GM21526 (cell line): ENCODE measurements around the gene NME8.

Experiments used
- ATAC-seq: cut with Tn5 transposase; IDR thresholded peaks from one replicate; pipeline ENCODE4 v1.9.1; 2021; ENCODE audit warnings: moderate library complexity; ENCODE audit not compliant: unreplicated experiment, low FRiP score

Gene NME8

DNA sequence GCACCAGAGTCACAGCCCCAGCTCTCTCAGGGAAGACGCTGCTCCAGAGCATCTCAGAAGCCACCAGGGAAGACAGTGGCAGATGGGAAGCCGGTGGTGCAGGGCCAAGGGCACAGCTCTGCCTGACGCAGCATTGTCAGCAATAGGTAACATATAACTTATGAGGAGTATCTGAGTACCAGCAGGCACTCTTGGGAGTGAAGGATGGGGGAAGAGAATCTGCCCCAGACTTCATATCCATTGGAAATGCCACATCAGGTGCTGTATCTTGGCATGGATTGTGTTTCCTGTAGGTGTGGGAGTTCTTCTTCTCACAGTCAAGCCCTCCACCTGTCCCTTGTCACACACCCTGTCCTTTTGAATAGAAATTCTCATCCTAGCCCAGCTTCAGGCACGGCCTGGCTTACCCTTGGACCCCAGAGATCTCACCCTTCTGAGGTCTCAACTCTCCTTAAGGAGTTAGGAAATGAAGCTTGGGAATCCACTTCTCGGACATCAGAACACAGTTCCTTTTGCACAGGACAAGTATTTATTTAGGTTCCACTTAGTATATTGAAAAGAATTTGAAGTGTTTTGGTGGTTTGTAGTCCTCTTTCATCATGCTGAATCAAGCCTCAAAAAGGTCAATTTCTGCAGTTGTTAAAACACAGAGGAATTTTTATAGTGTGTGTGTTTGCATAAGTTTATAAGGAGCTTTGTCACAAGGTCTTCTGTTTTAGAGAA is 82.0 kb downstream of the NME8 start:
- ATAC-seq, result no peak

DNA sequence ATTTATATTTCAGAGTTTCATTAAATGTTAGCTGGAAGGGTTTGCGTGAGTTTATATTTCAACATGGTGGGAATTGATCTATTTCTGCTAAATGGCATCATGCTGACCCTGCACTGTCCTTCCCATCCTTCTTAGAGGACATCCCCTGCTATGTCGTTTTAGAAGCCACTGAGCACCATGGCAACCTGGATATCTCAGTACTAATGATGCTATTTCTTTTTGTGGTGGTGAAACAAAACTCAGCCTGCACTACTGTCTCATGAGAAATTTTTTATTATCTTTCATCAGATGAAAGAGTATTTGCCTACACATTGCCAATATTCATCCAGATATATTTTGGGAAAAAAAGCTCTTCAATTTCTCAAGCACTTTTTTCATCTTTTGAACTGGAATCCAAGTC is 84.1 kb downstream of the NME8 start:
- no peak for ATAC-seq

- no peak for ATAC-seq
These were observed 84.7 kb downstream of the NME8 start for GRCh38 chr7:37933018-37933566.

GRCh38 chr7:37942934-37943610 is 94.7 kb downstream of the NME8 start:
- no peak for ATAC-seq

GRCh38 chr7:37943905-37944736 is 95.7 kb downstream of the NME8 start:
- no peak for ATAC-seq

DNA sequence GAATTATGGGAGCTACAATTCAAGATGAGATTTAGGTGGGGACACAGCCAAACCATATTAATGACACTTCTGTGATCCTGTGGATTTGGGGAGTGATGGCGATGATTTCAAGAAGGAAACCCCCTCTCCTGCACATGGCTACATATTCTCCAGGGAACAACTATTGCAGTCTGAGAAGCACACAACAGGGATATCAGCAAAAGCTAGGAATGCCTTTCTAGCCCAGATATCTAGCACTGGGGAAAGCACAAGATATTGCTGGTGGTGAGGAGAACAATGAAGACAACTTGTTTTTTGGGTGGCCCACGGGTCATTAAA is 96.3 kb downstream of the NME8 start:
- no peak for ATAC-seq

DNA sequence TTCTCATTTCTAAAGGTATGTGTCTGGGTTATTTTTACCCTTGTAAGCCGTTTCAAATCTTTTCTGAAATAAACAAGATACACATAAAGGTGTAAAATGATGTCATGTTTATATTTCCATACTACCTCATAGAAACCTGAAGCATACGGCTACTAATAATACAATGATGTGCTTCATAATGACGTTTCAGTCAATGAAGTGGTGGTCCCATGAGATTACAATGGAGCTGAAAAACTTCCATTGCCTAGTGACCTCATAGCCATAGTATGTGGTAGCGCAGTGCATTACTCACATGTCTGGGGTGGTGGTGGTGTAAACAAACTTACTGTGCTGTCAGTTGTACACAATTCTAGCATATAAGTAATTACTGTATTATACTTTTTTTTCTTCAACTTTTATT is 96.9 kb downstream of the NME8 start:
- no peak for ATAC-seq

DNA sequence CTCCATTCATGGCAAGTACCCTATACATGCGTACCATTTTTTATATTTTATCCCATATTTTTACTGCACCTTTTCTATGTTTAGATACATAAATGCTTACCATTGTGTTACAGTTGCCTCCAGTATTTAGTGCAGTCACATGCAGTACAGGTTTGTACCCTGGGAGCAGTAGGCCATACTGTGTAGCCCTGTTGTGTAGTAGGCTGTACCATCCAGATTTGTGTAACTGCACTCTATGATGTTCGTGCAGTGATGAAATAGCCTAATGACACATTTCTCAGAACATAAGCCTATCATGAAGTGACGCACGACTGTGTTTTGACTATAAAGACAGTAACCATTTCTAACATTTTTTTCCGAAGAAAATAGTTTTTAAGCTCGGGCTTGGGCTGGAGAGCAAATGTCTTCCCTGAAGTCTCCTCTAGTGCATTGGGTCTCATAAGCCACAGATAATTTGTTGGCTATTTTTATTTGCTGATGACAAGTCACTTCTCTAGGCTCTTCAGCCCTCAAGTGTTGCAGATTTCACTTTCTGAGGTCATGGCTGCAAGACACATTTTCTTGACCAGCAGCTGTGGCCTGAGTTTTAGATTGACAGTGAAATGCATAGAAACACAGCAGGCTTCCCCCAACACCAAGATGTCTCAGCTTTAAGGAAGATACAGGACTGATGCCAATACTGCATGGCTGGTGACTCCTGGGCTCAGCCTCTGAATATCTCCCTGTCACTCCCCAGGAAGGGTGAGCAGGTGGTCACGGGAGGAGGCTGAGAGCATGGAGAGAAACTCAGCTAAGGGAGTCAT is 98.9 kb downstream of the NME8 start:
- ATAC-seq, result no peak

DNA sequence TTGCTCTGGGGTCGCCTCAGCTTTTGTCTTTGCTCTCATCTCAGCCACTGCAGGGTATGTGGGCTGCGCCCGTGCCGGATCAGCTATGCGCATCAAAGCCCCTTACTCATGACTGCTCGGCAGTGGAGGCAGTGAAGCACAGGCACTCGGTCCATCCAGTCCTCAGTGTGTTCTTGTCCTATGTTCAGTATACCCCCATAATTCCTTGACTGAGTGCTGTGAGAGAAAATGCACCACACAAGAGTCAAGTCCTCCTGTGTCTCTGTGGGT is 99.5 kb downstream of the NME8 start:
- no peak for ATAC-seq
